Tibial artery (tissue), 4 donors: Measurements from ENCODE around the gene PRKCSH.
A peak's percentile ranks its signal among the peaks of the same experiment; 100 is the strongest.

Experiments
- DNase-seq, 2 donors: peaks; one replicate each; pipeline ENCODE4 v3.0.0-alpha.2; 2019
- H3K27ac ChIP-seq, 2 donors: fragments of 200-600 bp; sonication (generic) in 1 of 2; 1 replicate in 1 of 2; 2 replicates in 1 of 2; pipeline ENCODE4 v1.5.1; 2018 to 2019; ENCODE audit warnings: mild to moderate bottlenecking in 1 of 2
- H3K27me3 ChIP-seq, 2 donors: fragments of 200-600 bp; sonication (generic) in 1 of 2; one replicate each; pipeline versions ENCODE4 v1.5.1 to v1.6.0; 2016 to 2019
- H3K36me3 ChIP-seq, 3 donors: fragments of 200-600 bp; sonication (generic) in 2 of 3; one replicate each; pipeline ENCODE4 v1.5.1; 2016 to 2019; ENCODE audit warnings: mild to moderate bottlenecking in 2 of 3
- H3K4me1 ChIP-seq, 4 donors: fragments of 200-600 bp; sonication (generic) in 2 of 4; 1 replicate in 3 of 4; 2 replicates in 1 of 4; pipeline ENCODE4 v1.5.1; 2016 to 2019
- H3K4me3 ChIP-seq, 2 donors: fragments of 200-600 bp; sonication (generic) in 1 of 2; 1 replicate in 1 of 2; 2 replicates in 1 of 2; pipeline ENCODE4 v1.5.1; 2018 to 2019; ENCODE audit warnings: mild to moderate bottlenecking in 2 of 2
- H3K9me3 ChIP-seq, 3 donors: fragments of 200-600 bp; sonication (generic) in 1 of 3; one replicate each; pipeline ENCODE4 v1.5.1; 2016 to 2019
- intact Hi-C: fragments of 100-400 bp; cut with DNase I; formaldehyde crosslinking; loops from one replicate; pipeline ENCODE4 v1.15.0; 2023; ENCODE audit warnings: low total_unique reads
- TF ChIP-seq, protein P1 (sequence below), 2 experiments: fragments of 200-600 bp in 1 of 2; fragments of 450-650 bp in 1 of 2; IDR thresholded peaks; one replicate each; pipeline ENCODE4 v1.5.1; 2017 to 2019; ENCODE audit warnings: antibody characterized with exemption in 2 of 2, mild to moderate bottlenecking in 1 of 2, moderate library complexity in 1 of 2

PRKCSH gene

DNA sequence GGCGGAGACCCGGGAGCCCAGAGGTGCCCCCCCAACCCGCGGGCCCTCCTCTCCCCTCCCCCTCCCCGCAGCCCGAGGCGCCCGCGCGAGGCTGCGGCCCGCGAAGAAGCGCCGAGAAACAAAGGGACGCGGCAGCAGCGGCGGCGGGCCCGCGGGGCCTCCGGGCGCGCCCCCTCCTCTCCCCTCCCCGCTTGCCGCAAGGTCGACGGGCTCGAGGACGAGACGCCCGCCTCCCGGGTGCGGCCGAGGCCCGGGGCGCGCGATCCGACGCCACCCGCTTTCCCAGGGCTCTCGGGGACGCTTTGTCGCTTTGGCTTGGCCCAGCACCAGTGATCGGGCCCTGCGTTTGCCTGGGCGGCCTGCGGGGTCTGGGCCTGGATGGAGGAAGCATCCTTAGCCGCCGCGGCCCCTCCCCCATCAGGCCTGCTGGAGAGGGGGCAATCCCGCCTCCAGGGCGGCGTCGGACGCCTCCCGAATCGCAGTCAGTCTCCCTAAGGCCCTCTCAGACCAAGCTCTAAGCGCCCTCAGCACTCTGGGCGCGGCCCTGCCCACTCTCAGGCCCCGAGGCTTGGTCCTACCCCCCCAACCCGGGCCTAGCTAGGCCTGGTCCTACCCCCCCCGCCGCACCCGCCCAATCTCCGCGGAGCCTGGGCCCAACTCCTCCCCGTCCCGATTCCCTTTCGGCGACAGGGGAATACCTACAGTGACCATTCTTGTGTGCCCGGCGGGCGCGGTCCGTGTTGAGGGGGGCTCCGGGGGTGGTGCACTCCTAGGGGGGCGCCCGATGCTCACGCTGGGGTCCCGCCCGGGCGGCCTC, 44.7 kb downstream of the PRKCSH start:
- H3K4me1 ChIP-seq, result peaks cover 8 to 37% (median 36%) of the 10 kb centered on the region in 4 donors
- no peak overlapping the region for H3K27ac ChIP-seq
- no peak for DNase-seq
- peaks cover 9 to 18% (median 14%) of the 10 kb centered on the region in 3 donors for H3K36me3 ChIP-seq
- intact Hi-C loops, result no loop called here
- peak overlapping the region in 1 of 2 donors; percentile 18 for H3K4me3 ChIP-seq
- TF ChIP-seq, protein P1, sequence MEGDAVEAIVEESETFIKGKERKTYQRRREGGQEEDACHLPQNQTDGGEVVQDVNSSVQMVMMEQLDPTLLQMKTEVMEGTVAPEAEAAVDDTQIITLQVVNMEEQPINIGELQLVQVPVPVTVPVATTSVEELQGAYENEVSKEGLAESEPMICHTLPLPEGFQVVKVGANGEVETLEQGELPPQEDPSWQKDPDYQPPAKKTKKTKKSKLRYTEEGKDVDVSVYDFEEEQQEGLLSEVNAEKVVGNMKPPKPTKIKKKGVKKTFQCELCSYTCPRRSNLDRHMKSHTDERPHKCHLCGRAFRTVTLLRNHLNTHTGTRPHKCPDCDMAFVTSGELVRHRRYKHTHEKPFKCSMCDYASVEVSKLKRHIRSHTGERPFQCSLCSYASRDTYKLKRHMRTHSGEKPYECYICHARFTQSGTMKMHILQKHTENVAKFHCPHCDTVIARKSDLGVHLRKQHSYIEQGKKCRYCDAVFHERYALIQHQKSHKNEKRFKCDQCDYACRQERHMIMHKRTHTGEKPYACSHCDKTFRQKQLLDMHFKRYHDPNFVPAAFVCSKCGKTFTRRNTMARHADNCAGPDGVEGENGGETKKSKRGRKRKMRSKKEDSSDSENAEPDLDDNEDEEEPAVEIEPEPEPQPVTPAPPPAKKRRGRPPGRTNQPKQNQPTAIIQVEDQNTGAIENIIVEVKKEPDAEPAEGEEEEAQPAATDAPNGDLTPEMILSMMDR (IDR thresholded peaks at IDR 0.05), result no peak
- peaks cover 22 to 60% of the 10 kb centered on the region in 2 donors for H3K27me3 ChIP-seq
- H3K9me3 ChIP-seq, result no peaks in the 10 kb centered on the region

DNA sequence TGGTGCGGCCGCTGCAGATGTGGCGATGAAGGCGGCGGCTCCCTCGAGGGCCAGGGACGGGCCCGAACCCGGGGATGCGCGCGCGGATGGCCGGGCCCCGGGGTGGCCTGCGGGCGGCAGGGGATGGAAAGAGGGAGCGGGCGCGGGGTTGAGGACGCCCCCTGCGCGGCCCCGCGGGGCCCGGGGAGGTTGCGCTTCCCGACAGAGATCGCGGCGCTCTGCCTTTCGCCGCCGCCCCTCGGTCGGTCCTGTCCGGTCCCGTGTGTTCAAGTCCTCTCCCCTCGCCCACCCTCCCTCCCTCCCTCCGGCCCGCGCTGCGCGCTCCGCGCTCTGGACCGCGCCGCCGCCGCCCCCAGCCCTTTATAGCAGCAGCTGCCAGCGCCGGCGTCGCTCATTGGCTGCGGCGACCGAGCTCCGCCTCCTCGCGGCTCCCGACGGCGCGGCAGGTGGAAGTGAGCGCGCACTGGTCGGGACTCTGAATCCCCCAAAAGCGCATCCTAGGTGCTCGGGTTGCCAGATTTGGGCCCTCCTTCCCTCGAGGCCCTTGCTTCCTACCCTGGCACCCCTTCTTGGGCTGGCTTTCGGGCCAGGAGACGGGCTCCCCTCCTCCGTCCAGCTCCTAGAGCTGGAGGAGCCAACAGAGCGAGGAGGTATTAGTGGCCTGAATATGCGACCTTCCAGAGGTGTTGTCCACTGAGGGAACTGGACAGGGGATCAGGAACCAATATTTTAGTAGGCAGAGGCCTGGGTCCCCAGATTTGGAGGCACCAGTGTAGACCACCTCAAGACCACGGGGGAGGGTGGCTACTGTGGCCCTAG, 45.5 kb downstream of the PRKCSH start, which contains the start of gene ELAVL3:
TSS of gene ELAVL3 (minus strand) at position 332 of the 819 bp plus-strand sequence. CDS start 438 bp downstream, outside the sequence.
- Histone ChIP-seq H3K27me3 (peaks cover 22 to 68% of the 10 kb centered on the region in 2 donors), H3K4me3 (peak within 1 kb of the TSS in 1 of 2 donors; percentile 18), H3K36me3 (peaks cover 9 to 27% (median 19%) of the 10 kb centered on the region in 3 donors), H3K4me1 (peaks cover 8 to 37% (median 36%) of the 10 kb centered on the region in 4 donors), H3K9me3 (no peaks in the 10 kb centered on the region), H3K27ac (no peak within 1 kb of the TSS)
- TF ChIP-seq, protein P1 (IDR thresholded peaks at IDR 0.05), result no peak
- DNase-seq, result no peak
- intact Hi-C loops, result loop anchor here (1.0 kb wide), 1 partner anchor 188 kb away; no protein-coding TSS in a partner anchor

DNA sequence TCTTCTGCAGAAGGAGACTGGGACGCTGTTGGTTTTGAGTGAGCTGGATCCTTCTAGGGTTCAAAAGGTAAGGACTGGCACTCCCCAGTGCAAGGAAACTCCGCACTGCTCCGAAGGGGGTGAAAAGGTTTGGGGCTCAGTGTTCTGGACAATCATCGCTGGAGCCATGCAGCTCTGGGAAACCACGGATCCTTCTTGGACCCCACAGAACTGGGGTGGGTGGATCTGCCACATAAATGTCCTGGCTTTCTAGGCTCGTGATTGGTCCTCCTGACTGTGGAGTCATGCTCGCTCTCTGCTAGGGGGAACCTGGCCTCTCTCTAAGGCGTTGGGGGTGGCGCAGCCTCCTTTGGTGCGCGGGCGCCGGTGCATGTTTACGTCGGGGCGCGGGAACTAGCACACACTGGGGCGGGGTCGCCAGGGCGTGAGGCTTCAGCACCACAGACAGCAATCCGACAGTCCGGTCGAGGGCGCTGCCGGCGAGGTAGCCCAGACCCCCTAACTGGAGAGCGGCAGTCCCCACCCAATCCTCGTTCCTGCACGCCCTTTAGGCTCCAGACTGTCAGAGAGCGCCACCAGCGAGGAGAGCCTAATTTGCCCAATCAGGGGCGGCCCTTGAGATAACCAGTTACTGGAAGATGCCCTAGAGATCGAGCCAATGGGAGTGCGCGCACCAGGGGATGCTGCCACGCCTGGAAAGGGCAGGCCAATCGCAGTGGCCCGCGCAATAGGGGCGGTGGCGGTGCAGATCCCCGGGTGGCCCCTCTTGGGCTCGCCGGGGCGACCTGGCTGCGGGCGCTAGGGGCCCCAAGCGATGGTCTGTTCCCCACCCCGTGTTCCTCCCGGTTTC, 46.3 kb downstream of the PRKCSH start:
- TF ChIP-seq, protein P1 (IDR thresholded peaks at IDR 0.05), result no peak
- Histone ChIP-seq H3K9me3 (no peaks in the 10 kb centered on the region), H3K27me3 (peaks cover 22 to 76% of the 10 kb centered on the region in 2 donors), H3K27ac (peak overlapping the region in 1 of 2 donors; percentile 10), H3K36me3 (peaks cover 11 to 35% (median 26%) of the 10 kb centered on the region in 3 donors), H3K4me3 (peak overlapping the region; percentile 16 to 44), H3K4me1 (peaks cover 8 to 37% (median 36%) of the 10 kb centered on the region in 4 donors)
- peak; percentile 69 to 83 for DNase-seq
- intact Hi-C loops, result loop anchor here (1.0 kb wide), 1 partner anchor 188 kb away; no protein-coding TSS in a partner anchor

DNA sequence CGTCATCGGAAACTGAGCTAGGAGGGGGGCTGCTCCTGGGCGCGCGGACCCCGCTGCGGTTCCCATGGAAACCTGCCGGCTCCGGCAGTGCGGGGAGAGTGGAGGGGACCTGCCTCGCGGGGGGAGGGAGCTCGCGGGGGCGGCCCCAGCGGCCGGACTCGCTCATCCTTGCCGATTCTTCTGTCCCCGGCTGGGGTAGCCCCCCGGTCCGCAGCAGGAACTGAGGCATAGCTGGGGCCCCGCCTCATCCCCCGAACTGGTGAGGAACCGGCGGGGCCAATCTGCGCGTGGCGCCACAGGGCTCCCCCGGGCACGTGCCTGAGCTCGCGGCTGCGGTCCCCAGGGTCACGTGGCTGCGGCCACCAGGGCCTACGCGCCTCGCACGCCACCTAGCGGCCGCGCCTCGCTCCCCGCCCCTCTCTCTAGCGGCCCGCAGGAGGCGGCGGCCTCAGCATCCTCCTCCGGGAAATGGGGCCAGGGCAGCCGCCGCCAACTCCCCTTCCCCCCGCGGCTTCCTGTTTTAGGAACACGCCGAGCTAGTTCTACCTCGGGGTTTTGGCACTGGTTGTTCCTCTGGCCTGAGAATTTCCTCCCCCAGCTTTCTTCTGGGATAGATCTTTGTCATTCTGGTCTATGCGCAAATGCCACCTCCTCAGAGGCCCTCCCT, 47.1 kb downstream of the PRKCSH start:
- H3K4me3 ChIP-seq, result peak overlapping the region; percentile 16 to 44
- TF ChIP-seq, protein P1 (IDR thresholded peaks at IDR 0.05), result peak; percentile 91 to 96
- peak; percentile 78 to 89 for DNase-seq
- peak overlapping the region in 1 of 2 donors; percentile 10 for H3K27ac ChIP-seq
- H3K9me3 ChIP-seq, result no peaks in the 10 kb centered on the region
- intact Hi-C loops, result no loop called here
- peaks cover 22 to 83% of the 10 kb centered on the region in 2 donors for H3K27me3 ChIP-seq
- peaks cover 18 to 43% (median 34%) of the 10 kb centered on the region in 3 donors for H3K36me3 ChIP-seq
- H3K4me1 ChIP-seq, result peaks cover 8 to 37% (median 36%) of the 10 kb centered on the region in 4 donors
